Kidney capillary endothelial cell (primary cell): Measurements from ENCODE around the gene DENND1A.
"Not testable (repeated sequence)": the region's sequence is repeated elsewhere in the genome, so short reads cannot be mapped to it uniquely, and the experiment has no call there.

Experiments
- DNase-seq: peaks from one replicate; pipeline ENCODE4 v3.0.0-alpha.2; 2018; ENCODE audit warnings: low spot score

Gene DENND1A

GRCh38 chr9:123457583-123457982 is 472.3 kb downstream of the DENND1A start:
- DNase-seq: no peak

- DNase-seq: no peak
Measured at GRCh38 chr9:123456011-123456410, 473.9 kb downstream of the DENND1A start.

GRCh38 chr9:123455187-123455586 is 474.7 kb downstream of the DENND1A start:
- DNase-seq: no peak

- no peak for DNase-seq
Measured at GRCh38 chr9:123454361-123454760, 475.6 kb downstream of the DENND1A start.

GRCh38 chr9:123453831-123454321 is 476.1 kb downstream of the DENND1A start:
- no peak for DNase-seq

- no peak for DNase-seq
Measured at GRCh38 chr9:123453076-123453667, 476.8 kb downstream of the DENND1A start.

- DNase-seq: no peak
Measured at GRCh38 chr9:123450996-123451395, 478.9 kb downstream of the DENND1A start.

- no peak for DNase-seq
Measured at GRCh38 chr9:123450098-123450770, 479.7 kb downstream of the DENND1A start.

- no peak for DNase-seq
Measured at GRCh38 chr9:123447934-123448646, 481.8 kb downstream of the DENND1A start.

- no peak for DNase-seq
Measured at GRCh38 chr9:123445981-123446610, 483.8 kb downstream of the DENND1A start.

GRCh38 chr9:123445116-123445515 is 484.8 kb downstream of the DENND1A start:
- DNase-seq: no peak

GRCh38 chr9:123441769-123442168 is 488.2 kb downstream of the DENND1A start:
- no peak for DNase-seq

GRCh38 chr9:123440256-123440655 is 489.7 kb downstream of the DENND1A start:
- DNase-seq: no peak

GRCh38 chr9:123438821-123439220 is 491.1 kb downstream of the DENND1A start:
- DNase-seq: peak; percentile 13

GRCh38 chr9:123438321-123438720 is 491.6 kb downstream of the DENND1A start:
- DNase-seq: peak; percentile 11

- DNase-seq: no peak
Measured at GRCh38 chr9:123437201-123437600, 492.7 kb downstream of the DENND1A start.

- DNase-seq: no peak
Measured at GRCh38 chr9:123435471-123435870, 494.5 kb downstream of the DENND1A start.

GRCh38 chr9:123434619-123435240 is 495.2 kb downstream of the DENND1A start:
- no peak for DNase-seq

GRCh38 chr9:123432331-123433236 is 497.3 kb downstream of the DENND1A start:
- no peak for DNase-seq

GRCh38 chr9:123431581-123431980 is 498.3 kb downstream of the DENND1A start:
- DNase-seq: no peak

- DNase-seq: not testable (repeated sequence)
Measured at GRCh38 chr9:123428450-123428849, 501.5 kb downstream of the DENND1A start.
